Skeletal muscle satellite cell (primary cell): Measurements from ENCODE around the gene CS.

Experiments
- H3K27me3 ChIP-seq: 2 replicates; pipeline ENCODE4 v1.7.0; 2013; ENCODE audit warnings: low read length; ENCODE audit not compliant: control insufficient read depth, insufficient read depth
- H3K36me3 ChIP-seq: 2 replicates; pipeline ENCODE4 v1.7.0; 2013; ENCODE audit warnings: mild to moderate bottlenecking, control low read depth, low read length; ENCODE audit not compliant: insufficient read depth
- H3K4me1 ChIP-seq: 2 replicates; pipeline ENCODE4 v1.7.0; 2013; ENCODE audit warnings: low read length; ENCODE audit not compliant: control insufficient read depth, insufficient read depth
- H3K4me2 ChIP-seq: 2 replicates; pipeline ENCODE4 v1.7.0; 2013; ENCODE audit warnings: mild to moderate bottlenecking, low read length
- H3K4me3 ChIP-seq: 2 replicates; pipeline ENCODE4 v1.7.0; 2013; ENCODE audit warnings: low read length
- H3K9ac ChIP-seq: 2 replicates; pipeline ENCODE4 v1.7.0; 2013; ENCODE audit warnings: mild to moderate bottlenecking, low read depth, low read length, moderate library complexity
- H3K9me3 ChIP-seq: replicated peaks from 2 replicates; pipeline ENCODE4 v1.7.0; 2013; ENCODE audit warnings: mild to moderate bottlenecking, control low read depth, low read length

Gene CS

DNA sequence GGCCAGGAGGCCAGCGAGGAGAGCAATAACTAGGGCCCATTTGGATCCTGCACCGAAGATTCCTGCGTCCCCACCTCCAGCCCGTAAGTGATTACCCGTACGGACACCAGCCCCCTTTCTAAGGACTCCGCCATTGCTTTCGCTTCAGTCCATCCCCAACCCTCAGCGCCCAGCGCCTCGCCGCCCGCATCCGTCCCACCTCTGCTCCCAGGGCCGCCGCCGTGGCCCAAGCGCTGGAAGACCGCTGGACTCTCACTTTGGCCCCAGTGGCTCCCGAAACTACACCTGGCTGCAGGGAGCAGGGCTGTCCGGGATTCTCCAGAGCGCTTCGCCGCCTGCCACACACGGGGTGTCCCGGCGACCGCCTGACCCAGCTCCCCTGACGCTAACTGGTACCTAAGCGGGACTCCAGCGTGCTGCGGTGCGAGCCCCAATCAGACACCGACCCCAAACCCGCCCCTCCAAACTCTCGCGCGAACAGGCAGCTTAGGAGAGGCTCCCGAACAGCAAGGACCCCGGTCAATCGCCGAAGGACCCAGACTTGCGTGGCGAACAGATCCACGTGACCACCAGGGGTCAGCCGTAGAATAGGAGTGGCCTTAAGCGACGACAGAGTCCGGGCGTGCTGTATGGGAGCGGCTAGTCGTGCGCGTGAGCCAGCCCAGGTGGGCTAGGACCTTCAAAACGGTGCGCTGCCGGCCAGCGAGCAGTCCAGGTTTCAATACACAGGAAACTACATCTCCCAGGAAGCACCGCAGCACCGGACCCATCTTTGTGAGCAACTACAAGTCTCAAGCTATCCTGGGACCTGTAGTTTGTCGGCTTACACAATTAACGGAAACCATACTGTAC, 15.7 kb upstream of the CS start, which contains the start of gene CNPY2:
CNPY2 (minus strand) TSS at position 367 of the 852 bp plus-strand sequence. CDS start 771 bp downstream, outside the sequence.
- H3K9ac ChIP-seq: peak within 1 kb of the TSS; percentile 96
- peak within 1 kb of the TSS; percentile 83 for H3K4me2 ChIP-seq
- H3K27me3 ChIP-seq: no peaks in the 10 kb centered on the region
- H3K4me3 ChIP-seq: peak within 1 kb of the TSS; percentile 95
- H3K36me3 ChIP-seq: peaks cover 14% of the 10 kb centered on the region
- H3K4me1 ChIP-seq: peaks cover 14% of the 10 kb centered on the region
- H3K9me3 ChIP-seq: no peaks in the 10 kb centered on the region

DNA sequence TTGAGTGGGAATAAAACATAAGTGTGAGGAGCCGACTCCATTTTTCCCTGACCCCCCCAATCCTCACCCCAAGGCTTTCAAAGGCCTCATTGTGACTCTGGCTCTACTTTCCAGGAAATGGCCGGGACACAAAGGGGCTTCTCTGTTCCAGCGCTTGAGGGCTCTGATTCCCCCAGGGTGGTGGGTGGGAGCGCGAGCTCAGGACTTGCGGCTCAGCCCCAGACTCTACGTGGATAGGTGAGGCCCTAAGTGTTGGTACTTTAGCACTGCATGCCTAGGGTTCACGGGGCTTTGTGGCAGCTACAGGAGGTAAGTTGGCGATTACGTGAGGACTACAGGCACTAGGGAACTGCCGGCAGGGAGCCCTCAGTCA, 15.1 kb upstream of the CS start:
- Histone ChIP-seq H3K9ac (peak overlapping the region; percentile 96), H3K9me3 (no peaks in the 10 kb centered on the region), H3K4me3 (peak overlapping the region; percentile 95), H3K4me1 (peaks cover 14% of the 10 kb centered on the region), H3K36me3 (peaks cover 20% of the 10 kb centered on the region), H3K27me3 (no peaks in the 10 kb centered on the region), H3K4me2 (peak overlapping the region; percentile 83)

DNA sequence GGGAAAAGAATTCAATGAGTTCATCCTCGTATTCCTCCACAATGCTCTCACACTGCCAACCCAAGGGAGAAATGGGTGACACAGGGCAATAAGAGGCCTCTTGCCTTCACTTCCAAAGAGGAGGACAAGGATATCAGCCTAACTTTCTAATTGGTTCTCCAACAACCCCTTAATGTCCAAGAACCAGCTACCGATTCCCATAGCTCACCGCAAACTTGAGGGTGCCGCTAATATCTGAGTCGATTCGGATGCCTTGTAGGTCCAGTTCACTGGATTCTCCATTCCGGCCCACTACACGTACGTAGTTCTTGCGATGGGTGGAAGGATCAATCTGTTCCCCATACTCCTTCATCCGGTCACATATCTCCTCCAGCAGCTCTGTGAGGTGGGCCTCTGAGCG, 10.9 kb upstream of the CS start:
- no peaks in the 10 kb centered on the region for H3K27me3 ChIP-seq
- peaks cover 46% of the 10 kb centered on the region for H3K36me3 ChIP-seq
- H3K4me3 ChIP-seq: no peak overlapping the region
- no peak overlapping the region for H3K9ac ChIP-seq
- H3K4me2 ChIP-seq: no peak overlapping the region
- no peaks in the 10 kb centered on the region for H3K9me3 ChIP-seq
- H3K4me1 ChIP-seq: peaks cover 5% of the 10 kb centered on the region

DNA sequence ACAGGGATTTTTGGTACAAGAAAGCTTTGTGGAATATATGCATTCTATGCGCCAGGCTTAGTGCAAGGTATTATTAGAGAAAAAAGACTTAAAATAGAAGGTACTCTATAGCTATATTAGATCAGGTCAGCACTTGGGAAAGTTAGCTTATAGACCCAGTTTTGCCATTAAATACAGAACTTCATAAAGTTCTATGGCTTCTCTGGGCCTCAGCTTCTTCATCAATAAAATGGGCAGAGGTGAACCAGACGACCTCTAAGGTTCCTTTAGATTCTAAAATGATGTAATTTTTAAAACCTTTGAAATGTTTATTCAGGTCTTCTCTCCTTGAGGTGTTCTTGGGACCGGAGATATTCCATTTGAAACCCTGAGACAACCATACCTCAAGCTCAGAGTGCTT, 8.6 kb upstream of the CS start:
- H3K4me2 ChIP-seq: no peak overlapping the region
- no peaks in the 10 kb centered on the region for H3K9me3 ChIP-seq
- no peaks in the 10 kb centered on the region for H3K27me3 ChIP-seq
- no peak overlapping the region for H3K9ac ChIP-seq
- H3K36me3 ChIP-seq: peaks cover 38% of the 10 kb centered on the region
- H3K4me3 ChIP-seq: no peak overlapping the region
- no peaks in the 10 kb centered on the region for H3K4me1 ChIP-seq

DNA sequence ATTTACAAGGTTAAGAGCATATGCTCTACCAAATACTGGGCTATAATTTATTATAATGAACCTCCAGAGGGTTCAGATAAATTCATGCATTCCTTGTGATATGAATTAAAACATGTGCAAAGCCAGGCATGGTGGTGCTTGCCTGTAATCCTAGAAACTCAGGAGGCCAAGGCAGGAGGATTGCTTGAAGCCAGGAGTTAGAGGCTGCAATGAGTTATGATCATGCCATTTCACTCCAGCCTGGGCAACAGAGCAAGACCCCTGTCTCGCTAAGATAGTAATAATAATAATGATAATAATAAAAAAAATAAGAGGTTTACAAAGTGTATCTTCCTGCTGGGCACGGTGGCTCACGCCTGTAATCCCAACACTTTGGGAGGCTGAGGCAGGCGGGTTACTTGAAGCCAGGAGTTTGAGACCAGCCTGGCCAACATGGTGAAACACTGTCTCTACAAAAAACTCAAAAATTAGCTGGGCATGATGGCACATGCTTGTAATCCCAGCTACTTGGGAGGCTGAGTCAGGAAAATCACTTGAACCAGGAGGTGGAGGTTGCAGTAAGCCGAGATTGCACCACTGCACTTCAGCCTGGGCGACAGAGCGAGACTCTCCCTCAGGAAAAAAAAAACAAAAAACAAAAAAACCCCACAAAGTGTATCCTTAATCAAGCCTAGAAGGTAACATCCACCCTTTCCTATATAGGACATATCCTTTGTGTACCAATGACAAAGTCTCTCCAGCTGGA, 7.3 kb upstream of the CS start:
- H3K4me3 ChIP-seq: no peak overlapping the region
- no peak overlapping the region for H3K4me2 ChIP-seq
- H3K36me3 ChIP-seq: peaks cover 38% of the 10 kb centered on the region
- H3K4me1 ChIP-seq: no peaks in the 10 kb centered on the region
- no peaks in the 10 kb centered on the region for H3K27me3 ChIP-seq
- H3K9ac ChIP-seq: no peak overlapping the region
- no peaks in the 10 kb centered on the region for H3K9me3 ChIP-seq

DNA sequence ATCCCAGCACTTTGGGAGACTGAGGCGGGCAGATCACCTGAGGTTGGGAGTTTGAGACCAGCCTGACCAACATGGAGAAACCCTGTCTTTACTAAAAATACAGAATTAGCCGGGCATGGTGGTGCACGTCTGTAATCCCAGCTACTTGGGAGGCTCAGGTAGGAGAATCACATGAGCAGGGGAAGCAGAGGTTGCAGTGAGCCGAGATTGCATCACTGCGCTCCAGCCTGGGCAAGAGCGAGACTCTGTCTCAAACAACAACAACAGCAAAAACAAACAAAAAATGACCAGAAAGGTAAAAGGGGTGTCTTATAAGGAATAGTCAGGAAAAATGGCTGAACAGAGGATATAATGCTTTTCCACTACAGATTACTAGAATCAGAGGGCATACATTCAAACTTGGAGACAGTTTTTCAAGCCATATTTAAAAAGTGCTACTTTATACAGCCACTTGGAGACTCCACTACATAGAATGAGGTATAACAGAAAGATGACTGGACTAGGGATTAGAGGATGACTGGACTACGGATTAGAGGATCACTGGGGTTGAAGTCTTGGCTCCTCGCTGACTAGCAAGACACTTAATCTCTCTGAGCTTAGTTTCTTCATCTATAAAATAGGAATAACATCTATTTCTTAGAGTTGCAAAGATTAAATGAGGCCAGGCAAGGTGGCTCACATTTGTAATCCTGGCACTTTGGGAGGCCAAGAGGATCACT, 4.9 kb upstream of the CS start:
- no peaks in the 10 kb centered on the region for H3K27me3 ChIP-seq
- H3K4me3 ChIP-seq: no peak overlapping the region
- H3K9ac ChIP-seq: no peak overlapping the region
- H3K4me2 ChIP-seq: no peak overlapping the region
- H3K9me3 ChIP-seq: no peaks in the 10 kb centered on the region
- peaks cover 9% of the 10 kb centered on the region for H3K4me1 ChIP-seq
- H3K36me3 ChIP-seq: peaks cover 24% of the 10 kb centered on the region

DNA sequence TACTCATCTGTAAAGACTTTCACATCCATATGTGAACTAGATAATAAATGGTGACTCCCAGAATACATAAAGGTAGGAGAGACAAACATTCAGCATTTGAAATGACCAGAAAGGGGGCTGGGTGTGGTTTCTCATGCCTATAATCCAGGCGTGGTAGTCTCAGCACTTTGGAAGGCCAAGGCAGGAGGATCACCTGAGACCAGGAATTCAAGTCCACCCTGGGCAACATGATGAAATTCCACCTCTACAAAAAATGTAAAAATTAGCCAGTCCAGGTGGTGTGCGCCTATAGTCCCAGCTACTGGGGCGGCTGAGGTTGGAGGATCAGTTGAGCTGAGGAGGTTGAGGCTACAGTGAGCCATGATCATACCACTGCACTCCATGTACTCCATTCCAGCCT, 4.1 kb upstream of the CS start:
- H3K27me3 ChIP-seq: no peaks in the 10 kb centered on the region
- peaks cover 20% of the 10 kb centered on the region for H3K36me3 ChIP-seq
- no peak overlapping the region for H3K9ac ChIP-seq
- H3K4me1 ChIP-seq: peaks cover 9% of the 10 kb centered on the region
- H3K9me3 ChIP-seq: no peaks in the 10 kb centered on the region
- no peak overlapping the region for H3K4me2 ChIP-seq
- H3K4me3 ChIP-seq: no peak overlapping the region

DNA sequence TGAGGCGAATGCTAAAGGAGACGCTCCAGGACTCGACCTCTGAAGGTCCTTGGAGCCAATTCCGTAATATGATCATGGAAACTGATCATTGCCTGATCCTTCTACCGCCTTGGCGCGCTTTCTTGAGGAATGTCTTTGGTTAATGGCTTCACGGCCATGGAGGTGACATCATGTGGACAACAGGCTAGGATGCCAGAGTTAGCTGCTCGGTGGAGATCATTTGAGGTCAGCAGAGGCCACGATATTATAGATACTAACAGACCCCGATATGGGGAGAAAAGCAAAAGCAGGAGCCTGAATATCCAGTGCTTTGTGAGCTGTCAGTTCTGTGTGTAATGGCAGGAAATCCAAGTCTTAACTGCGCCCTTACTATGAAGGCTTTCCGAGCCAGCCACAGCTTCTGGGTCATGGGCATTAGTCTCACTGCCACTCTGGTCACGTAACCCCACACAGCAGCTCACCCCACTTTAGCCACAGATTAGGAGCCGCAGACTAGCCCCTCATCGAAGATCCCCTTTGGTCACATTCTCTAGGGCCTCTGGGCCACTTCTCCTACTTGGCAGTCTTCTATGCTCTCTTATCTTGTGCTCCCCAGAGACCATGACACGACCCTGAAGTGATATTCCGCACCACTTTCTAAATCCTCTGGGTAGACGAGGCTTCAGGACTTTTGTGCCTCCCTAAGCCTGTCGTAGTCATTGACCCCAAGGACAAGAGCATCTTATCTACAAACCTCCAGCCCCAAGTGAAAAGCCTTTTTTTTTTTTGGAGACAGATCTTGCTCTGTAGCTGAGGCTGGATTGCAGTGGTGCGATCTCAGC, 724 bp upstream of the CS start:
- Histone ChIP-seq H3K4me1 (peaks cover 28% of the 10 kb centered on the region), H3K27me3 (no peaks in the 10 kb centered on the region), H3K9me3 (no peaks in the 10 kb centered on the region), H3K9ac (peak overlapping the region; percentile 90), H3K36me3 (peaks cover 19% of the 10 kb centered on the region), H3K4me3 (peak overlapping the region; percentile 94), H3K4me2 (peak overlapping the region; percentile 96)

DNA sequence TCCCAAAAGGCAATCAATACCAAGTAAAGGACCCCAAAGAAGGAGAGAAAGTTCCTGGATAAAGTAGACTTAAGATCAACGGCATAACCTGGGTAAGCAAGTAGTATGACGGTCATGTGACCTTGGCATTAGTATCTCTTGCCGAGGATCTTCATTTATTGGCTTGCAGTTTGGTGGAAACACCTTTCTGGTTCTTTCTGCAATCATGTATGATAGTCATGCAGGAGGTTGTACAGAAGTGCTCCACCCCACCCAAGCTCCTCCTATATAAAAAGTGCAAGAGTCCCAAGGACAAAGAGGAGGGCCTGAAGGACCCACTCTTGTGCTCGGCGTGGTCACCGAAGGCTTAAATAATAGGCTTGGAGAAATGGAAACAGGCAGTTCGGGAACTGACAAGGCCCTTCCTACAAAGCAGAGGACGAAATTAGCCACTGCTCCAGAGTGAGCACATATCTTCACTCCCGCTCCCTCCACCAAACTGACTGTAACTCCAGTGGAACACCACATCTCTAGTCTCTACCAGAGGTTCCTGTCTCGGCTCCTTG, 750 bp downstream of the CS start:
- Histone ChIP-seq H3K4me2 (peak overlapping the region; percentile 83), H3K4me3 (peak overlapping the region; percentile 94), H3K27me3 (no peaks in the 10 kb centered on the region), H3K36me3 (peaks cover 19% of the 10 kb centered on the region), H3K4me1 (peaks cover 28% of the 10 kb centered on the region), H3K9me3 (no peaks in the 10 kb centered on the region), H3K9ac (peak overlapping the region; percentile 90)

DNA sequence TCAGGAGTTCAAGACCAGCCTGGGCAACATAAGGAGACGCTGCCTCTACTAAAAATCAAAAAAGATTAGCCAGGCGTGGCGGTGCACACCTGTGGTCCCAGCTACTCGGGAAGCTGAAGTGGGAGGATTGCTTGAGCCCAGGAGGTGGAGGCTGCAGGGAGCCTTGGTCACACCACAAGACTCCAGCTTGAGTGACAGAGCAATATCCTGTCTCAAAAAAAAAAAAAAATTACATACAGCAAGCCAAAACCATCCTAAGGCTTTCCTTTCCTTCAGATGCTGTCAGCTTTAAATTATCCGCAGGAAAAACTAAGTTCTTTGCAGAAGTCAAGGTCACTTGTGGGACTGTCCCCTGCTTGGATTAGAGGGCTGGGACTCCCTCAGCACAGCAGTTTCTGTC, 1.3 kb downstream of the CS start:
- Histone ChIP-seq H3K4me1 (peaks cover 28% of the 10 kb centered on the region), H3K4me3 (peak overlapping the region; percentile 94), H3K4me2 (peak overlapping the region; percentile 83), H3K27me3 (no peaks in the 10 kb centered on the region), H3K9me3 (no peaks in the 10 kb centered on the region), H3K36me3 (peaks cover 19% of the 10 kb centered on the region), H3K9ac (peak overlapping the region; percentile 90)
